Psoas muscle (tissue), 8 donors: ENCODE results near the gene PBRM1. TPM values are rescaled to one million over a fixed set of nuclear protein-coding genes. Genes with fewer than 3 reads are reported as not detected.

Experiments used
- ATAC-seq, 4 donors: fragments of 200-7000 bp; cut with Tn5 transposase; one replicate each; pipeline ENCODE4 v1.9.1; 2020; ENCODE audit warnings: moderate library complexity in 3 of 4, mild to moderate bottlenecking in 2 of 4
- DNase-seq, 2 donors: peaks; one replicate each; pipeline ENCODE4 v3.0.0-alpha.2; 2020
- H3K27ac ChIP-seq: fragments of 200-600 bp; one replicate; pipeline ENCODE4 v1.8.0; 2022
- H3K27me3 ChIP-seq, 3 donors: fragments of 200-600 bp in 1 of 3; one replicate each; pipeline versions ENCODE4 v1.6.1 to v1.8.0; 2013 to 2022; ENCODE audit warnings: low read length in 2 of 3, mild to moderate bottlenecking in 2 of 3, moderate library complexity in 1 of 3; ENCODE audit not compliant: insufficient read depth in 3 of 3
- H3K36me3 ChIP-seq, 2 donors: fragments of 200-600 bp in 1 of 2; one replicate each; pipeline versions ENCODE4 v1.6.1 to v1.8.0; 2013 to 2022; ENCODE audit warnings: low read depth in 1 of 2, mild to moderate bottlenecking in 1 of 2, moderate library complexity in 1 of 2; ENCODE audit not compliant: insufficient read depth in 1 of 2
- H3K4me1 ChIP-seq: fragments of 200-600 bp; one replicate; pipeline ENCODE4 v1.8.0; 2022
- H3K4me3 ChIP-seq: fragments of 200-600 bp; one replicate; pipeline ENCODE4 v1.8.0; 2022; ENCODE audit warnings: mild to moderate bottlenecking
- H3K9me3 ChIP-seq: fragments of 200-600 bp; one replicate; pipeline ENCODE4 v1.8.0; 2022
- WGBS, 3 donors: extraction: QIAGEN DNeasy Blood & Tissue Kit; methylation state at CpG; one replicate each; pipeline versions ENCODE4 v1.1.6 to v1.1.7; 2013; 5-methylcytosine and 5-hydroxymethylcytosine counted together
- intact Hi-C, 2 donors: fragments of 100-400 bp; cut with DNase I; formaldehyde crosslinking; loops; one replicate each; pipeline versions ENCODE4 v1.11.0 to v1.14.2; 2022
- polyA plus RNA-seq, 3 donors: library from polyadenylated mRNA; stranded (reverse); fragments of 200-250 nt; gene quantifications; one replicate each; pipeline ENCODE4 v1.2.3, GENCODE V29; 2013
- total RNA-seq, 4 donors: library from RNA; stranded (reverse); fragmentation: NEBNext Ultra II Directional in 2 of 4; extraction: Animal tissue kit (Norgen Biotek cat#: 25700) in 2 of 4; gene quantifications; one replicate each; pipeline versions ENCODE4 v1.2.1 to v1.2.4, GENCODE V29; 2021 to 2023
- TF ChIP-seq, protein P1 (sequence below): fragments of 200-600 bp; IDR thresholded peaks from one replicate; pipeline ENCODE4 v1.8.0; 2022; ENCODE audit warnings: antibody characterized with exemption
- donor health status: healthy with polysubstance abuse.
- donor health status: DM: no; HTN: no; CAD: no; lungs with moderate emphysema.
- donor health status: Bipolar disorder and iron deficiency.
- donor health status: healthy.
- donor health status: DM: yes; HTN: yes; CAD: no.
- donor health status: DM: no; HTN: no; CAD: no.
- donor health status: DM: no; HTN: no; CAD: no.
- donor health status: DM: yes; HTN: yes; CAD: no.

PBRM1 gene
- total and polyA plus RNA-seq, 7 donors = 7.5 to 46.7 (median 38.0) TPM

- ATAC-seq = no peak
- peak in 1 of 2 donors; percentile 45 for DNase-seq
- TF ChIP-seq, protein P1, sequence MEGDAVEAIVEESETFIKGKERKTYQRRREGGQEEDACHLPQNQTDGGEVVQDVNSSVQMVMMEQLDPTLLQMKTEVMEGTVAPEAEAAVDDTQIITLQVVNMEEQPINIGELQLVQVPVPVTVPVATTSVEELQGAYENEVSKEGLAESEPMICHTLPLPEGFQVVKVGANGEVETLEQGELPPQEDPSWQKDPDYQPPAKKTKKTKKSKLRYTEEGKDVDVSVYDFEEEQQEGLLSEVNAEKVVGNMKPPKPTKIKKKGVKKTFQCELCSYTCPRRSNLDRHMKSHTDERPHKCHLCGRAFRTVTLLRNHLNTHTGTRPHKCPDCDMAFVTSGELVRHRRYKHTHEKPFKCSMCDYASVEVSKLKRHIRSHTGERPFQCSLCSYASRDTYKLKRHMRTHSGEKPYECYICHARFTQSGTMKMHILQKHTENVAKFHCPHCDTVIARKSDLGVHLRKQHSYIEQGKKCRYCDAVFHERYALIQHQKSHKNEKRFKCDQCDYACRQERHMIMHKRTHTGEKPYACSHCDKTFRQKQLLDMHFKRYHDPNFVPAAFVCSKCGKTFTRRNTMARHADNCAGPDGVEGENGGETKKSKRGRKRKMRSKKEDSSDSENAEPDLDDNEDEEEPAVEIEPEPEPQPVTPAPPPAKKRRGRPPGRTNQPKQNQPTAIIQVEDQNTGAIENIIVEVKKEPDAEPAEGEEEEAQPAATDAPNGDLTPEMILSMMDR = no peak
- no peaks in the 10 kb centered on the region for H3K4me1 ChIP-seq
- WGBS, 3 donors = 94 to 95% (median 95%) methylated on average over 13 to 14 of the region's 14 CpGs
- H3K9me3 ChIP-seq = no peaks in the 10 kb centered on the region
- intact Hi-C loops = no loop called here
- H3K27ac ChIP-seq = no peak overlapping the region
- H3K27me3 ChIP-seq = no peaks in the 10 kb centered on the region
- H3K4me3 ChIP-seq = no peak overlapping the region
- no peaks in the 10 kb centered on the region for H3K36me3 ChIP-seq
Observed at GRCh38 chr3:52520141-52520667, 165.5 kb downstream of the PBRM1 start.

- Histone ChIP-seq H3K27ac (no peak overlapping the region), H3K36me3 (no peaks in the 10 kb centered on the region), H3K4me3 (no peak overlapping the region), H3K27me3 (no peaks in the 10 kb centered on the region), H3K9me3 (no peaks in the 10 kb centered on the region), H3K4me1 (no peaks in the 10 kb centered on the region)
- DNase-seq (peak in 1 of 2 donors; percentile 18), ATAC-seq (peak in 1 of 4 donors; percentile 11)
- WGBS, 3 donors = 85 to 90% (median 87%) methylated on average over 22 of the region's 22 CpGs
- TF ChIP-seq, protein P1 = no peak
- intact Hi-C loops = no loop called here
Observed at GRCh38 chr3:52519445-52520140, 166.1 kb downstream of the PBRM1 start.

DNA sequence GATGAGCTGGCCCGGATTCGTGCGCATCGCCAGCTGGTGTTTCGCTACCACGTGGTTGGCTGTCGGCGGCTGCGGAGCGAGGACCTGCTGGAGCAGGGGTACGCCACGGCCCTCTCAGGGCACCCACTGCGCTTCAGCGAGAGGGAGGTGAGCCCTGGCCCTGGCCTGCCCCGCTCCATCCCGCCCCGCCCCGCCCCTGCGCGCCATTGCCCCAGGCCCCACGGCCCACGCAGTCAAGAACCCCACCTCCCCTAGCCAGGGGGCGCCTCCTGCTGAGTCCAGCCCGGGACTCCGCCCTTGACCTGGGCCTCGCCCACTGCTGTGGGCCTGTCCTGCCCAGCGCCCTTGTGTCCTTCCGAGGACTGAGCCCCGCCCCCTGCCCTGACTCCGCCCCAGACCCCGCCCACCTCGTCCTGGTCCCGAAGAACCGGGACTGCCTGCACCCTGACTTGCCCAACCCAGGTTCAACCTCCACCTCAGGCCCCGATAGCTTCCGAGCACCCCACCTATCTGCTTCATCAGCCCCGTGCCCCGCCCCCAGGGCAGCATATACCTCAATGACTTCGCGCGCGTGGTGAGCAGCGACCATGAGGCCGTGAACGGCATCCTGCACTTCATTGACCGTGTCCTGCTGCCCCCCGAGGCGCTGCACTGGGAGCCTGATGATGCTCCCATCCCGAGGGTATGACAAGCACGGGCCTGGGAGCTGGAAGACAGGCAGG is 166.8 kb downstream of the PBRM1 start:
- ATAC-seq (peak; percentile 52 to 78 (median 59)), DNase-seq (peak; percentile 55 to 76)
- H3K4me1 ChIP-seq = no peaks in the 10 kb centered on the region
- H3K9me3 ChIP-seq = no peaks in the 10 kb centered on the region
- TF ChIP-seq, protein P1 = no peak
- H3K4me3 ChIP-seq = peak overlapping the region; percentile 58
- WGBS, 3 donors = 32 to 52% (median 36%) methylated on average over 41 to 50 of the region's 50 CpGs
- intact Hi-C loops = no loop called here
- H3K36me3 ChIP-seq = no peaks in the 10 kb centered on the region
- no peaks in the 10 kb centered on the region for H3K27me3 ChIP-seq
- H3K27ac ChIP-seq = no peak overlapping the region

DNA sequence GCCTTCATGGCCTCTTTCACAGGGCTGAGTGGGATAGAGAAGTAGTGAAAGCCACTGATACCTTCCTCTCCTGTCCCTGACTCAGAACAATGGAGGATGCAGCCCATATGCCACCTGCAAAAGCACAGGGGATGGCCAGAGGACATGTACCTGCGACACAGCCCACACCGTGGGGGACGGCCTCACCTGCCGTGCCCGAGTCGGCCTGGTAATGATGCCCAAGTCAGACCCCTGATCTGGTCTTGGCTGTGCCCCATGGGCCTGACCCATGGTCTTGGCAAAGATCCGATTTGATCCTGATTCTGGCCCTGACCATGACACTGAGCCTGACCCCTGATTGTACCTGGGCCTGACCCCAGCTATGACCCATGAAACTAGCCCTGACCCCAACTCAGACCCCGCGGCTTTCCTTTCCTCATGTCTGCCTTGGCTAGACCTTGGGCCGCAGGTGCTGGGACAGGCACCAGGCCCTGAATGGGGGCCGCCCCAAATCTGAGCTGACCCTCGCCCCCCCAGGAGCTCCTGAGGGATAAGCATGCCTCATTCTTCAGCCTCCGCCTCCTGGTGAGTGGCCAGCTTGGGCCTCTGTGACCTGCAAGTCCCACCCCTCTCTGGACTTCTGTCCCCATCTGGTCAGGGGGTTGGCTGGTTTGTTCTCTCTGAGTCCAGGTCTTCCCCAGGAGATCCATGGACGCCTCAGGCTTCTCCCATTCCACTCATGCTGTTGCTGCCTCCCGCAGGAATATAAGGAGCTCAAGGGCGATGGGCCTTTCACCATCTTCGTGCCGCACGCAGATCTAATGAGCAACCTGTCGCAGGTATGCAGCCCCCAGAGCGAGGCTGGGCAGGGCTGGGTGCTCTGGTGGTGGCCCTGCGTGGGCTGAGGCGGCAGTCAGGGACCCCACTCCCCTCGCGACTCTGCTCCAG is 167.7 kb downstream of the PBRM1 start:
- Histone ChIP-seq H3K4me3 (peak overlapping the region; percentile 58), H3K9me3 (no peaks in the 10 kb centered on the region), H3K27ac (no peak overlapping the region), H3K36me3 (no peaks in the 10 kb centered on the region), H3K4me1 (no peaks in the 10 kb centered on the region), H3K27me3 (no peaks in the 10 kb centered on the region)
- ATAC-seq (no peak), DNase-seq (no peak)
- 77 to 83% (median 81%) methylated on average over 25 of the region's 25 CpGs for WGBS, 3 donors
- intact Hi-C loops = no loop called here
- TF ChIP-seq, protein P1 = no peak
